ENCODE results near the gene COX6B2.
"Not testable (repeated sequence)": the region's sequence is repeated elsewhere in the genome, so short reads cannot be mapped to it uniquely, and the experiment has no call there.

COX6B2 gene, protein sequence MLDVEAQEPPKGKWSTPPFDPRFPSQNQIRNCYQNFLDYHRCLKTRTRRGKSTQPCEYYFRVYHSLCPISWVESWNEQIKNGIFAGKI

DNA sequence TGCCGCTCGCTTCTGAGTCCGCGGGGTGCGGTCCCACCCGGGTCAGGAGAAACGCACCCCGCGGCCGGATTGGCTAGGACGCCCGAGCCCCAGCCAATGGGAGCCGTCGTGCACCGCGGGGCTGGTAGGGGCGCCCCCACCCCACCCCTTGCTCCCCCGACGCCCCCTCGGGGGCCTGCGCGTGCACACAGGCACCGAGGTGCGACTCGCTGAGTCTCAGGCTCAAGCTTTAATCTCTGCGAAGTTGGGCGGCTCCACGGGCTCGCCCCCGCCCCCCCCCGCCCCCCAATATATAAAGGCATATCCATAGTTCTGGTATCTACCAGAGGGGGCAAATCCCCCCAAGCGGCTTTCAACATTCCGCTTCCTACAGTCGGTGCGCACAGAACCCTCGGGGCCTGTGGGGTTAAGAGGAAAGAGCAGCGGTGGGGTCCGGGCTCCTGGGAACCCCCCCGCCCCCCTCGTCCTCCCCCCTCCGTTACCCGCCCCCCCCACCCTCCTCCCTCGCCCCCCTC, at the start of gene COX6B2:
Gene COX6B2, minus strand, starts transcription at position 22 of the 515 bp plus-strand sequence. CDS start 198 bp downstream, outside the sequence.
- DNase-seq = no peak

DNA sequence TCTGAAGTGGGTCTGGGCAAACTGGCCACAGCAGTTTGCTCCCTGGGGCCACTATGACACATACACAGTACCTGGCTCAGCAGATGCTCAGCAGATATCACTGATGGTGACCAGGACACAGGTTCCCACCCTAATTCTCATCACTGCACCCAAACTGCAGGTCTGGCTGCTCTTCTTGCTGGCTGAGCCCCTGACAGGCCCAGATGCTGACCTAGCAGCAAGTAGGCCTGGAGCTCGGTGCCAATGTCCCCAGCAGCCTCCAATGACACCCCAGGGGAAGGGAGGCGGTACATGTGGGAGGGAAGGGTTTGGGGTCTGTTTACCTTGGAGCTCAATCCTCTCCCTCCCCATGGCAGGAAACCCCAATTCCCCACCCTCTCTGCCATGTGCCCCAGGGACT, 48.0 kb upstream of the COX6B2 start:
- no peak for DNase-seq

DNA sequence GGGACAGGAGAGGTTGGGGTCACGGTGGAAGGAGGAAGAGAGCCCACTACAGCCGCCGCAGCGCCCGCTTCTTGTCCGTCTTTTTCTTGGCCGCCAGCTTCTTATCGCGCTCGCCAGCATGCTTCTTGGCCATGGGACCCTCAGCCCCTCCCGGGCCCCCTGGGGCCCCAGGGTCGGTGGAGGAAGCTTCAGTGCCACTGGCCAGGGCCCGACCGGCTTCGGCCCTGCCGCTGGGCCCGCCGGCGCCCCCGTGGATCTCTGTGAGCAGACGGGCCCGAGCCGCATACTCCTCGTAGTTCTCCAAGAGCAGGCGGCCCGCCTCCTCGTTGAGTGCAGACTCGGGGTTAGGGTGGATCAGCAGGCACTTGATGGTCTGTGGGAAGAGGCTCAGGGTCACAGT, 46.9 kb upstream of the COX6B2 start:
- DNase-seq = not testable (repeated sequence)

DNA sequence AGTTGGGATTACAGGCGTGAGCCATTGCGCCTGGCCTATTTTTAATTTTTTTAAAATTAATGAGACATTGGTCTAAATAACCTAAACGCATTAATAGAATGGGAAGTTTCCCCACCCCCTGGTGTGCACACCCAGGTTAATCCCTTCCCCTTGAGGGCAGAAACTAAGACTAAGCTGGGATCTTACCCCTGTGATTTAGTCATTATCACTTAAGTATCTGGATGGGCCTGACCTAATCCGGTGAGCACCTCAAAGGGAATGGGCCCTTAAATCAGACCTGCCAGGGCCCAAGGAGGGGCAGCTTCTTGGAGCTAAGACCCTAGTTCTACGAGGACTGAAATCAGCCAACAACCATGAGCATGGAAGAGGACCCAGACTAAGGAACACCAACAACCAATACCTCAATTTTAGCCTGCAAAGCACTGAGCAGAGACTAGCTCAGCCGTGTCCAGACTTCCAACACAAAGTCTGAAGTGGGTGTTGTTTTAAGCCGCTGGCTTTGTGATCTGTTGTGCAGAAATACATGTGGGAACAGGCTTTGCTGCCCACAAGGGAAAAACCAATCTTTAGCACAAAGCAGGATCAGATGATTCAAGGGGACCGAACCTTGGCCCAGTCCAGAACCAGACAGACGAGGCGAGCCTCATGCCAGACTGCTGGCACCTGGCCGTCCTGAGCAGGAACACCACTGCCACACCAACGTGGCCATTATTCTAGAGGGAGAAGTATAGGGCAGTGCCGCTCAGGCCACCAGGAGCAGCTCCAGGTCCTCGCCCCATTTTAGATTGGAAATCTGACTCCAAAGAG, 46.0 kb upstream of the COX6B2 start:
- DNase-seq = no peak

DNA sequence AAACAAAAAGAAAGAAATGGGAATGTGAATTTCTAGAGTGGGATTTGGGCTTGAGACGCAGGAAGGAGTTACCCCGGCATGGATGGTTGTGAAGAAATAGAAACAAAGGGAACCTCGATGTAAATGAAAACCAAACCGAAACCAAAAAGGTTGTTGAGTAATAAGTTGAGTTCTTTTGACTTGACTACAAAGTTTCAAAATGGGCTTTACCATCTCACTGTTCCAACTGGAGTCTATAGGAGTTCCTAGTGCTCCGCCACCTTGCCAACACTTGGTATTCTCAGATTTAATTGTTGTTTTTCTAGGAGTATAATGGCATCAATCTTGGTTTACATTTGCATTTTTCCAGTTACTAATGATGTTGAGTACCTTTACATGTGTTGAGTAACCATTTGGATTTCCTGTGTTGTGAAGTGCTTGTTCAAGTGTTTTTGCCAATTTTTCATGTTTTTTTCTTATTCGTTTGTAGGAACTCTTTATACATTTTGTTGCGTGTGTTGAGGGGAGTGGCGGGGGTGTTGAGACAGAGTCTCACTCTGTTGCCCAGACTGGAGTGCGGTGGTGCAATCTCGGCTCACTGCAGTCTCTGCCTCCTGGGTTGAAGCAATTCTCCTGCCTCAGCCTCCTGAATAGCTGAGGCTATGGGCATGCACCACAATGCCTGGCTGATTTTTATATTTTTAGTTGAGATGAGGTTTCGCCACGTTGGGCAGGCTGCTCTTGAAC, 43.8 kb upstream of the COX6B2 start:
- no peak for DNase-seq

DNA sequence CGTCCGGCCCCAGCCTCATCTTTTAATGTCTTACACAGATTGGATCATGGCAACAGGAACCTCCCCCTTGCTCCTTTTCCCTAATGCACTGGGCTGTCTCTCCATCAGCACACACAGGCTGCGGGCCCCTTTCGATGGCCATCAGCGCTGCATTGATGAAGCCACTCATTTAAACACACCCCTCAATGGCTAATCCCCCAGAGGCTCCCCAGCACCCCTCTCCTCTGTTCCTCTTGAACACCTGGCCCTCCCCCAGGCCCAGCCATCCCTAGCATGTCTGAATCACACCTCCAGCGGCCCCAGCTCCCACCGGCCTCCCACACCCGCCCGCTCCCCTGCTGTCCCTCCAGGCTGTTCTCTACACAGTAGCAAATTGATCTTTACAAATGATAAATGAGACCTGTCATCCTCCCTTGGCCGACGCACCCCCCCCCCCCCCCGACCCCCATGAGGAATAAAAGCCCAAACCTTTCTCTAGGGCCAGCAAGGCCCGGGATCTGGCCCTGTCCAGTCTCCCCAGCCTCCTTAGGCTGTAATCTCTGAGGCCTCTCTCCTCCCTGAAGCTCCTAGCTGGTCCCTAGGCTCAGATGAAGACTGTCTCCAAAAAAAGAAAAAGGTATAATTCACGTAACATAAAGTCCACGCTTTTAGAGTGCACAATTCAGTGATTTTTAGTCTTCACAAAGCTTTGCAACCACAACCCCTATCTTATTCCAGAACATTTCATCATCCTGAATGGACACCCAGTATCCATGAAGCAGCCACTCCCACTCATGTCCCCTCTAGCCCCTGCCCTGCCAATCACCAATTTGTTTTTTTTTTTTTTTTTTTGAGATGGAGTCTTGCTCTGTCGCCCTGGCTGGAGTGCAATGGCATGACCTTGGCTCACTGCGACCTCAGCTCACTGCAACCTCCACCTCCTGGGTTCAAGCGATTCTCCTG, 38.6 kb upstream of the COX6B2 start:
- no peak for DNase-seq

DNA sequence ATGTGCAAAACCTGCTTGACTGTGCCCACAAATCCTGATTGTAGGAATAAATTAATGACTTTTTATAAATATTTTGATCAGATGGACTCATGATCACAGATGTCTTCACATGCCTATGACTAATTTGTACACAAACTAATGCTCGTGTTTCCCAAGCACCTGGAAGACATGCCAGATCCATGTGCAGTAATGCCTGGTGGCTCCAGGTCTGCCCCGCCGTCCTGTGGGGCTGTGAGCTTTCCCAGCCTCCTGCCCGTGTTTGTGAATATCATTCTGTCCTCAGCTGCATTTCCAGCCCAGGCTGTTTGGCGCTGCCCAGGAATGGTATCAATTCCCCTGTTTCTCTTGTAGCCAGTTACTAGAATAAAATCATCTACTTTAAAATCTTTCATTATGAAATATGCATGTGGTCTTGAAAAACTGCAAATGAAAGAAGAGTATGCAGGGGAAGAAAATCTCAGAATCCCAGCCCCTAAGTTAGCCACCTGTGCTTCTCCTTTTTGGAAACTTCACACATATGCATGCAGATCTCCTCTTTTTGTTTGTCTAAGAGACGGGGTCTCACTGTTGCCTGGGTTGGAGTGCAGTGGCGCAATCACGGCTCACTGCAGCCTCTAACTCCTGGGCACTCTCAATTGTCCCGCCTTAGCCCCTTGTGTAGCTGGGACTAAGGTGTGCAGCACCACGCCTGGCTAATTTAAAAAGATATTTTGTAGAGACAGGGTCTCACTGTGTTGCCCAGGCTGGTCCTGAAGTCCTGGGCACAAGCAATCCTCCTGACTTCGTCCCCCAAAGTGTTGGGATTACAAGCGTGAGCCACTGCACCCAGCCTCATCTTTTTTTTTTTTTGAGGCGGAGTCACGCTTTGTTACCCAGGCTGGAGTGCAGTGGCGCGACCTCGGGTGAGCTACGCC, 37.4 kb upstream of the COX6B2 start:
- no peak for DNase-seq

DNA sequence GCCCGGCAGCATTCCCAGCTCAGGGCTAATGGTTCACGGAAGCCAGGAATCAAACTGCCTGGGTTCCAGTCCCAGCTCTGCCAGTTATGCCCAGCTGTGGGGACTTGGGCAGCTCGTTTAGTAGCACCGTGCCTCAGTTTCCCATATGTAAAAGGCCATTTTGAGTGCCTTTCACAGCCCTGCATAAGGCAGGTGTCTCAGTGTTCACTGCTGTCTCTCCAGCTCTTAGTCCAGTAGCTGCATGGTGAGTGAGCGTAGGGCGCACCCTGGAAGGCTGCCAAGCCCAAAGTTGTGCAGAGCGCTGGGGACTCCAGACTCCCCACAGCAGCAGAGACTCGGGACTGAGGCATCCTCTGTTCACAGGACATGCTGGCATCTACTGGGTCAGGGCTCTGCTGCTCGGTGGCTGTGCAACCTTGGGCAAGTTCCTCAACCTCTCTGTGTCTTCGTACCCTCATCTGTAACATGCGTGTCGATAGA, 36.7 kb upstream of the COX6B2 start:
- no peak for DNase-seq

DNA sequence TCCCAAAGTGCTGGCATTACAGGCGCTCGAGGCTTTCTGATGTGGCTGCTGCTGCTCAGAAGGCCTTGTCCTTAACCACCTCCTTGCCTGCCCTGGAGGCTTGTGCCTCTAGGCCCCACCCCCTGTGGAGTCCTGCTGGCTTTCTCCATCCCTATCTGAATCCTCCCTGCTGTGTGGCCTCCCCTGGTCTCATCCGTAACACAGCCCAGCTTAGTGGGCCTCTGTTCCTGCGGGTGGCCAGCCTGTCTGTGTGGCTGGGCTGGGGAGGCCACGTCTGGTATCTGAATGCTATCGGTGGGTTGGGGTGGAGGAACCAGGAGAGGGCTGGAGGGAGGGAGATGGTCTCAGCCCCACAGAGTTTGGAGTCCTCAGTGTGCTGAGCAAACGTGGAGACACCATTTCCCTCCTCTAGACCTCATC, 36.0 kb upstream of the COX6B2 start:
- DNase-seq = no peak

DNA sequence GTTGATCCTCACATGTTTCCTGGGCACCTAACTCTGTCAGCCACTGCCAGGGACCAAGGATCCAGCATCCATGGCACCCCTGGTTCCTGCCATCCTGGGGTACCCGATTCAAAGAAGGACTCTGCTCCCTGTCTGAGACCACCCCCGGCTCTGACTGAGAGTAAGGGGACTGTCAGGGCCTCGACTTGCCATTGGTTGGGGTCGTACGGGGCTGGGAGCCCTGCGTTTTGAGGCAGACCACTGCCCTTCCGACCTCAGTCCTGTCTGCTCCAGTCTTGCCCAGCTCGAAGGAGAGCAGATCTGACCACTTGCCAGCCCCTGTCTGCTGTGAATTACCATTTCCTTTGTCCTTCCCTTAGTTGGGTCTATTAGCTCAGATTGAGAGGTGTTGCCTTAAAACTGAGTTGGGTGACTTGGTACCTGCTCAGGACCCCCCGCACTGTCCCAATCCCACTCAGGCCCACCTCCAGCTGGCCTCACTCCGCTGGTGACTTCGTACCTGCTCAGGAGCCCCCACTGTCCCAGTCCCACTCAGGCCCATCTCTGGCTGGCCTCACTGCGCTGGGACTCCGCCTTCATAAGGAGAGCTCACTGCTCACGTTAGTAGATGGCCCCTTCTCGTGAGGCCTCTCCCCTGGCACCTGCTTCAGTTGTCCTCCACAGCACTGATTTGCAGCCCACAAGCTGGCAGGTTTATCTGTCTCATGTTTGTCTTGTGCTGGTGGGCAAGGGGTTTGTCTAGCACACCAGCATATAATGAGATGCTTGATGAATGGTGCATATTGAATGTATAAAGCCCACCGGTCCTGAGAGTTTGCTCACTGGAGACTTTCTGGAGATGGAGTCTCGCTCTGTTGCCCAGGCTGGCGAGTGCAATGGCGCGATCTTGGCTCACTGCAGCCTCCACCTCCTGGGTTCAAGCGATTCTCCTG, 35.1 kb upstream of the COX6B2 start:
- DNase-seq = no peak

DNA sequence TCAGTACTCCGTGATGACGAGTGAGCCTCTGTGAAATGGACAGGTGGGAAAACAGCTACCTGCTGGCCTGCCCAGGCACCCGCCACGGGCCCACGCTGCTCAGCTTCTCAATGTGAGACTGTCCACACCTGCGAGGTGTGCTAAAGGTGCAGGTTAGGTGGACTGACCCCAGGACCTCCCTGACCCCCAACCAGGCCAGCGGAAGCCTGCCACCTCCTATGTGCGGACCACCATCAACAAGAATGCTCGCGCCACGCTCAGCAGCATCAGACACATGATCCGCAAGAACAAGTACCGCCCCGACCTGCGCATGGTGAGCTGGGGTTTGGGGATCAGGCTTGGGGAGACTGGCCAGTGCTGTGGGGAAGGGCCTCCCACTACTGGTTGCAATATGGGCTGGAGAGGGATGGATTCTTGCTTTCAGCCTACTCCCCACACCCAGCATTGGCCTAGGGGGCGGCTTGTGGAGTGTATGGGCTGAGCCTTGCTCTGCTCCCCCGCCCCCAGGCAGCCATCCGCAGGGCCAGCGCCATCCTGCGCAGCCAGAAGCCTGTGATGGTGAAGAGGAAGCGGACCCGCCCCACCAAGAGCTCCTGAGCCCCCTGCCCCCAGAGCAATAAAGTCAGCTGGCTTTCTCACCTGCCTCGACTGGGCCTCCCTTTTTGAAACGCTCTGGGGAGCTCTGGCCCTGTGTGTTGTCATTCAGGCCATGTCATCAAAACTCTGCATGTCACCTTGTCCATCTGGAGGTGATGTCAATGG, 33.4 kb upstream of the COX6B2 start:
- no peak for DNase-seq

DNA sequence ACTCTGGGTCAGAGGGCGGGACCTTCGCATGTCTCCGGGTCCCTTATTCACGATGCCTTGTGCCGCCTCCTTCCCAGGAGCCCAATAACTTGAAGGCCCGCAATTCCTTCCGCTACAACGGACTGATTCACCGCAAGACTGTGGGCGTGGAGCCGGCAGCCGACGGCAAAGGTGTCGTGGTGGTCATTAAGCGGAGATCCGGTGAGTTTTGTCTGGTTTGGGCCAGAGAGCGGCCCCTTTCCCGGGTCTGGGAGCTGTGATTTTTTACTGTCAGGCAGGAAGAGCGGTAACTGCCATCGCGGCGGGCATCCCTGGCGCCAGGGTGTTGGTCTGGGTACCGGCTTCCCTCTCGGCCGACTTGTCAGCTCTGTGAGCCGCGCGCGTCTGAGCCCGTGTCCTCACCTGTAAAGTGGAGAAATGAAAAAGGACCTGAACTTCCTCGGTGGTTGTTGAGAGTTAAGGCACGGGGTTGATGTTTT, 32.0 kb upstream of the COX6B2 start:
- no peak for DNase-seq

DNA sequence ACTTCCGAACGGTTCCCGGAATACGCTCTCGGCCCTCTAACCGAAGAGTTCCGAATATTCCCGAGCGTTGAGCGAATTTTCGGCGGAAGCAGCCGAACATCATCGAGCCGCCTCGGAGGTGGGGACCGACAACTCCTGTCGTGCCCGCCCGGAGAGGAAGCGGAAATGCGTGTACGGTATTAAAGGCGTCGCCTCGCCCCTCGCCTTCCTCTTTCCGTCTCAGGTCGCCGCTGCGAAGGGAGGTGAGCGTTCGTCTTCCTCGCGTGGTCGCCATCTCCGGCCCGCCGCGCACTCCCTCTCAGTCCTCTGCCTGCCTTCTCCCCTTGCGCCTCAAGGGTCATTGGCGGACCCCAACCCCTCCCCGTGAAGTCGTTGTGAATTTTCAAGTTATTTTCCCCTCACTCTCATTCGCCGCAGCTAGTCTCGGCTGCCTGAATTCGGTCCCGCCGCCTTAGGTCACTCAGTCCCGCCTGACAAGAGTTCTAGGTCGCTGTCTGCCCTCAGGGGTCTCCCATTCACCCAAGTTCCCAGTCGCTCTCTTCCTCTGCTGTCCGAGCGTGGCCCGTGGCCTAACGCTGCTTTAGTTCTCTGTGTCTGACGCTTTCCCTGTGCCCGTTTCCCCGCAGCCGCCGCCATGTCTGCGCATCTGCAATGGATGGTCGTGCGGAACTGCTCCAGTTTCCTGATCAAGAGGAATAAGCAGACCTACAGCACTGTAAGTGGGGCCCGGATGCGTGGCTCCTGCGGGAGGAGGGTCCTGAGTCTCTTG, 31.4 kb upstream of the COX6B2 start, which contains the start of gene RPL28:
Gene RPL28, plus strand, starts transcription at position 209 of the 769 bp plus-strand sequence. Its CDS starts 426 bp downstream, at position 635.
- peak; percentile 93 for DNase-seq

DNA sequence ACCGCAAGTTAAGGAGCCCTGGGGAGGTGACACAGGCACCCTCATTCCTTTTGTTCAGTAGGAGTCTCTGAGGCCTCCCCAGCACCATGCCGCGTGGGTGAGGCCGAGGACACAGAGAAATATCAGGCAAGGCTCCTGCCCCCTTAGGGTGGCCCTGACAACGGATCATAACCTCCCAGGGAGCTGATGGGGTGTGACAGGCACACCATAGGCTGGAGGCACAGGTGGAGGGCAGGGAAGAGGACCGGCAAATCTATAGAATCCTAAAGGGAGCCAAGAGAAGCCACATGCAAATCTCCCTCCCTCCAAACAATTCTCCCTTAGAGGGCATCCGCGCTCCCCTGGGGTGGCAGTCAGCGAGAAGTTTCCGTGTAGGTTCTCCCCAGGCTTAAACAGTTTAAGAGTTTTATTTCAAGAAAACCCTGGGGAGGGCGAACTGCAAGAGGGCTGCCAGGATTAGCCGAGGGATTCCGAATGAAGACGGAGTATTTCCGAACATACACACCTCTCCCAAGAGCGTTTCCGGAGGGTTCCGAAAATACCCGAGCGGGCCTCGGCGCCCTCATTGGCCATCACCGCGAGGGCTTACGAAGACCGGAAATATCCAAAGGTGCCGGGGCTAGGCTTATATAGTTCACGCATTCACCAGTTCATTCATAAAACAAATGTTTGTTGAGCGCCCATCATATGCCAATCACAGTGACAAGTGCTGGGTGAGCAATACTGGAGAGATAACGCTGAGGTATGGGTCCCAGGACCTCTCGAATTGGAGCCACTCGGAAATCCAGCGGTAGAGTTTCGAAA, 30.6 kb upstream of the COX6B2 start:
- peak; percentile 88 for DNase-seq

DNA sequence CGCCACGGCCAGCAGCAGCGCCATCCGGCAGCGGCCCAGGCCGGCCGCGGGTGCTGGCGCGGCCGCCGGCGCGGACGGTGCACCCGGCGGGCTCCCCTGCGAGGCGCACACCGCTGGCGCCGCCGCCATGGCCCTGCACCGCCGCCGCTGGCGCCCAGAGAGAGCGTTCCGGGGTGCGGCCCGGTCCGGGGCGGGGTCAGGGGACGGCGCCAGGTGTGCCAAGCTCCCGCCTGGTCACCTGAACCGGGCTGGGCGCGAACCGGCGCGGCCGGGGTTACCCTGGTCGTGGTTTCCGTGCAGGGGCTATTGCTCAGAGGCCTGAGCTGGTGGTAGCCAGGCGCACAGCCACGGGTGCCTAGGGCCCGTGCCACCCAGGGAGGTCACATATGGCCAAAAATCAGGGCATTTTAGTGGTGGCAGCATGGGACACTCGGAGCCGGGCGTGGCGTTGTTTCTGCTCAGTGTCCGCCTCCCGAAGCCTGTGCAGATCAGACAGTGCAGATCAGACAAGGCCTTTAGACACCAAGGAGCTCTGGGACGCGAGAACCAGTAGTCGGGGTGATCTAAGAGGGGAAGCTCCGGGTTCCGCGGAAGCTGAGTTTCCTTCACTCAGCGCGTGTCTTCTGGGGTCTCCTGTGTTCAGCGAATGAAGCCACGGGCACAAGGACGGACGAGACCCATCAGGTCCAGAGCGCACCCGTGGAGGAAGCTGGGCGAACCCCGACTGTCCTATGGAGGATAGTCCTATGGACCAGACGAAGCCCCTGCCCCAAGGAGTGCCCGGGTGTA, 29.8 kb upstream of the COX6B2 start, which contains the start of gene TMEM238:
Gene TMEM238, minus strand, starts transcription at position 162 of the 789 bp plus-strand sequence. Its CDS starts 33 bp downstream, at position 129.
- DNase-seq = peak; percentile 22

All from GF-D8 (cell line).